ENCODE data around the gene KL. TPM values are rescaled to one million over a fixed set of nuclear protein-coding genes. Genes with fewer than 3 reads are reported as not detected.

The KL gene
- total RNA-seq, 2 experiments from 2014 or later: not detected

- Mint-ChIP-seq H3K4me1 (ENCODE audit: low read depth) (no peaks in the 10 kb centered on the region), H3K36me3 (ENCODE audit: low read depth) (no peaks in the 10 kb centered on the region), H3K27me3 (peaks cover 28% of the 10 kb centered on the region), H3K4me3 (no peak overlapping the region), H3K9me3 (no peaks in the 10 kb centered on the region), H3K27ac (no peak overlapping the region)
- peaks cover 0 to 2% of the 10 kb centered on the region in 2 experiments for H3K27me3 ChIP-seq (ENCODE audit: control insufficient read depth in 1 of 2, insufficient read depth in 2 of 2, low read length in 2 of 2)
- H3K36me3 ChIP-seq (ENCODE audit: insufficient read depth, low read length): no peaks in the 10 kb centered on the region
- ChIA-PET CTCF (no interaction called here), POLR2A (no interaction called here)
- no peak overlapping the region for H3K27ac ChIP-seq (ENCODE audit: low read depth in 1 of 2, low read length in 2 of 2)
- DNase-seq (no peak), ATAC-seq (ENCODE audit: poor library complexity) (no peak)
- no peak for TF ChIP-seq CTCF (IDR thresholded peaks at IDR 0.05)
- H3K4me3 ChIP-seq (ENCODE audit: low read length): no peak overlapping the region
- intact Hi-C loops (cut with DNase I, micrococcal nuclease): no loop called here
- H3K4me1 ChIP-seq (ENCODE audit: insufficient read depth, low read length): no peaks in the 10 kb centered on the region
- H3K9me3 ChIP-seq (ENCODE audit: control insufficient read depth in 1 of 2, insufficient read depth in 1 of 2, low read length in 2 of 2): no peaks in the 10 kb centered on the region
These were observed 37.3 kb downstream of the KL start for GRCh38 chr13:33053397-33054066.

- Mint-ChIP-seq H3K9me3 (no peaks in the 10 kb centered on the region), H3K36me3 (ENCODE audit: low read depth) (no peaks in the 10 kb centered on the region), H3K4me1 (ENCODE audit: low read depth) (no peaks in the 10 kb centered on the region), H3K4me3 (no peak overlapping the region), H3K27me3 (peaks cover 8% of the 10 kb centered on the region), H3K27ac (no peak overlapping the region)
- ChIA-PET CTCF (no interaction called here), POLR2A (no interaction called here)
- Histone ChIP-seq H3K9me3 (ENCODE audit: control insufficient read depth in 1 of 2, insufficient read depth in 1 of 2, low read length in 2 of 2) (peaks cover 0 to 4% of the 10 kb centered on the region in 2 experiments), H3K36me3 (ENCODE audit: insufficient read depth, low read length) (no peaks in the 10 kb centered on the region), H3K4me3 (ENCODE audit: low read length) (no peak overlapping the region), H3K27me3 (ENCODE audit: control insufficient read depth in 1 of 2, insufficient read depth in 2 of 2, low read length in 2 of 2) (no peaks in the 10 kb centered on the region), H3K27ac (ENCODE audit: low read depth in 1 of 2, low read length in 2 of 2) (no peak overlapping the region), H3K4me1 (ENCODE audit: insufficient read depth, low read length) (no peaks in the 10 kb centered on the region)
- intact Hi-C loops (cut with DNase I, micrococcal nuclease): no loop called here
- DNase-seq (no peak), ATAC-seq (ENCODE audit: poor library complexity) (no peak)
- TF ChIP-seq CTCF (IDR thresholded peaks at IDR 0.05): no peak
These were observed 41.0 kb downstream of the KL start for GRCh38 chr13:33057019-33057780.

- Mint-ChIP-seq H3K36me3 (ENCODE audit: low read depth) (no peaks in the 10 kb centered on the region), H3K4me1 (ENCODE audit: low read depth) (no peaks in the 10 kb centered on the region), H3K4me3 (no peak overlapping the region), H3K9me3 (no peaks in the 10 kb centered on the region), H3K27me3 (peaks cover 8% of the 10 kb centered on the region), H3K27ac (no peak overlapping the region)
- intact Hi-C loops (cut with DNase I, micrococcal nuclease): no loop called here
- TF ChIP-seq CTCF (IDR thresholded peaks at IDR 0.05): no peak
- Histone ChIP-seq H3K9me3 (ENCODE audit: control insufficient read depth in 1 of 2, insufficient read depth in 1 of 2, low read length in 2 of 2) (peaks cover 0 to 4% of the 10 kb centered on the region in 2 experiments), H3K36me3 (ENCODE audit: insufficient read depth, low read length) (no peaks in the 10 kb centered on the region), H3K4me1 (ENCODE audit: insufficient read depth, low read length) (no peaks in the 10 kb centered on the region), H3K27ac (ENCODE audit: low read depth in 1 of 2, low read length in 2 of 2) (no peak overlapping the region), H3K4me3 (ENCODE audit: low read length) (no peak overlapping the region), H3K27me3 (ENCODE audit: control insufficient read depth in 1 of 2, insufficient read depth in 2 of 2, low read length in 2 of 2) (no peaks in the 10 kb centered on the region)
- ATAC-seq (ENCODE audit: poor library complexity) (no peak), DNase-seq (no peak)
- ChIA-PET CTCF (no interaction called here), POLR2A (no interaction called here)
These were observed 42.6 kb downstream of the KL start for GRCh38 chr13:33058776-33059327.
